HAP-1 (cell line): Measurements from ENCODE around the gene ABRAXAS1.

Experiments
- DNase-seq, 2 experiments: peaks; one replicate each; pipeline ENCODE4 v3.0.0-alpha.2; 2016 to 2020; ENCODE audit warnings: low spot score in 2 of 2
- H3K27me3 ChIP-seq: fragments of 250-450 bp; sonication (Bioruptor Pico); 2 replicates; pipeline ENCODE4 v1.5.1; 2020; ENCODE audit warnings: low read depth, mild to moderate bottlenecking, moderate library complexity
- H3K36me3 ChIP-seq: fragments of 250-450 bp; sonication (Bioruptor Pico); replicated peaks from 2 replicates; pipeline ENCODE4 v1.5.1; 2020; ENCODE audit warnings: mild to moderate bottlenecking
- H3K4me1 ChIP-seq: fragments of 250-450 bp; sonication (Bioruptor Pico); 2 replicates; pipeline ENCODE4 v1.5.1; 2020; ENCODE audit warnings: mild to moderate bottlenecking
- H3K4me3 ChIP-seq: fragments of 250-450 bp; sonication (Bioruptor Pico); 2 replicates; pipeline ENCODE4 v1.5.1; 2020; ENCODE audit warnings: mild to moderate bottlenecking, moderate library complexity
- H3K9me3 ChIP-seq: fragments of 250-450 bp; sonication (Bioruptor Pico); 2 replicates; pipeline ENCODE4 v1.5.1; 2020; ENCODE audit warnings: mild to moderate bottlenecking, moderate library complexity
- in situ Hi-C: fragments of 300-500 bp; cut with MboI; formaldehyde crosslinking; loops from 3 replicates; pipeline ENCODE4 v1.14.3; 2020; ENCODE audit warnings: low sequenced_read_pairs, inconsistent platforms, mixed read lengths

The ABRAXAS1 gene

DNA sequence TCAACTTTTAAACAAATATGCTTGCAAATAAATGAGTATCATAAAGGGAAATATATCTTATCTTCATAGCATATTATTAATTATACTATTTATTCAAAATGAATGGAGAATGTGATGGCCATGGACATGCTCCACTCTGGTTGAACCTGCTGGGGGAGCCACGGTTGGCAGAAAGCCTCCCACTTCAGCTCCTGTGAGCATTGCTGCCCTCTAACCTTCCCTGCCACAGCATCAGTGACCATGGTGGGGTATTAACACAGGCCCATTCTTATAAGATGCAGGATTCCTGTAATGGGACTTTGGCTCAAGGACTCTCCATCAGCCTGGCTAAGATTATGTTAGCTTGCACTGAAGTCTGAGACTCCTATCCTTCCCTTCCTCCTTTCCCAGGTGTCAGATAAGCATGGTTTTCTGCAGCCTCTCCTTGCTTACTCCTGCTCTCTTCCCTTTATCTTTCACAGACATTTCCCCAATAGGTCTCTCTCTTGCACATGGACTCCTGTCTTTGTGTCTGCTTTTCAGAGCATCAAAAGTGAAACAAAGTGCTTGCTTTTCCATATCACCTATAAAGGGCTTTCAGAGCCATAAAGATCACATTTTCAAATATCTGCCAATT is 4.9 kb upstream of the ABRAXAS1 start:
- Histone ChIP-seq H3K27me3 (no peaks in the 10 kb centered on the region), H3K36me3 (no peaks in the 10 kb centered on the region), H3K4me3 (no peak overlapping the region), H3K4me1 (peaks cover 29% of the 10 kb centered on the region), H3K9me3 (no peaks in the 10 kb centered on the region)
- no peak for DNase-seq
- in situ Hi-C loops = no loop called here

DNA sequence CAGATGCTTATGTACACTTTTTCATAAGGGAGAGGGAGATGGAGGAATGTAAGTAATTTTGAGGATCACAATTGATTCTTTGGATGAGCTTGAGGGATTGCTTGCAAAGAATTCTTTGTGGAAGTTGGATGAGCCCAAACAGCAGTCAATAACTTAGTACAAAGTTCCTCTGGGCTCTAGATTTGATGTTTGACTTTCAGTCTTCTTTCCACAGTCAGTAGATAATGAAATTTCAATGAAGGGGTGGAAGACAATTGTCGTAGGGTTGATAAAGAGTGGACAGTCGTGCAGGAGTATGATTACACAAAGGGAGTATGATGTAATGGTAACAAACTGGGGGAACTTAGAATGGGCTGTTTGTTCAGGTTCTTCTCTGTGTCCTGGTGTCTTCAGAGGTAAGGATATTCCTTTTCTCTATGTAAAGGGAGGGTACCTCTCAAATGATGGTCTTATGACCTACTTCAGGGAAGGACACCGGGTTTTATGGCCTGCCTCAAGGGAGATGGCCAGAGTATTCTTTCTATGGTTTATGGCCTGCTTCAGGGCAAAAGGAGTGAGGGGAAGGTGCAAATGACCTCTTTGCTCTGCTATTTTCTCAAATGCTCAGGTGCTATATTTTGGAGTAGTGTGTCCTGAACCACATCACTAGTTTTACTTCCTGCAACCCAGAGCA is 1.7 kb upstream of the ABRAXAS1 start:
- H3K27me3 ChIP-seq = no peaks in the 10 kb centered on the region
- H3K9me3 ChIP-seq = no peaks in the 10 kb centered on the region
- no peak for DNase-seq
- H3K36me3 ChIP-seq = no peaks in the 10 kb centered on the region
- H3K4me3 ChIP-seq = no peak overlapping the region
- in situ Hi-C loops = no loop called here
- peaks cover 37% of the 10 kb centered on the region for H3K4me1 ChIP-seq

DNA sequence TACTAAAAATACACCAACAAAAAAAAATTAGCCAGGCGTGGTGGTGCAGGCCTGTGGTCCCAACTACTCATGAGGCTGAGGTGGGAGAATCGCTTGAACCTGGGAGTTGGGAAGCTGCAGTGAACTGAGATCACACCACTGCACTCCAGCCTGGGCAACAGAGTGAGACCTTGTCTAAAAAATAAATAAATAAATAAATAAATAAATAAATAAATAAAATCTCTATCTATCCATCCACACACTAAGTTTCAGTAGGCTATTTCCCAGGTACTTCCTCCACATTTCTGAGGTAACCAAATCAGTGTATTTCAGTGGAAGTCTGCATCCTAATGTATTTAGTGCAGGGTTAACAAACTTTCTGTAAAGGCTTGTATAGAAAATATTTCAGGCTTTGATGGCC is 10.9 kb downstream of the ABRAXAS1 start:
- Histone ChIP-seq H3K36me3 (peaks cover 3% of the 10 kb centered on the region), H3K9me3 (no peaks in the 10 kb centered on the region), H3K4me3 (no peak overlapping the region), H3K27me3 (no peaks in the 10 kb centered on the region), H3K4me1 (no peaks in the 10 kb centered on the region)
- in situ Hi-C loops = no loop called here
- no peak for DNase-seq

DNA sequence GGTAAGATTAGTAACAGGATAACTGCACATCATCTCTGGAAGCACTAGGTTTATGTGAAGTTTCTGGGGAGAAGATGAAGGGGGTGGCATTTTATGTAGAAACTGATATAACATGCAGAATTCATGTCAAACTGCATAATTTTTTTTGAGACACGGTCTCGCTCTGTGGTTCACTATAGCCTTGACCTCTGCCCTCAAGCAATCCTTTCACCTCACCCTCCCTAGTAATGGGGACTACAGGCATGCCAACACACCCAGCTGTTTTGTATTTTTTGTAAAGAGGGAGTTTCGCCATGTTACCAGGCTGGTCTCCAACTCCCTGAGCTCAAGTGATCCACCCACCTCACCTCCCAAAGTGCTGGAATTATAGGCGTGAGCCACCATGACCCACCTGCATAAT is 11.5 kb downstream of the ABRAXAS1 start:
- Histone ChIP-seq H3K9me3 (no peaks in the 10 kb centered on the region), H3K27me3 (no peaks in the 10 kb centered on the region), H3K36me3 (peaks cover 8% of the 10 kb centered on the region), H3K4me3 (no peak overlapping the region), H3K4me1 (no peaks in the 10 kb centered on the region)
- in situ Hi-C loops = no loop called here
- DNase-seq = no peak

DNA sequence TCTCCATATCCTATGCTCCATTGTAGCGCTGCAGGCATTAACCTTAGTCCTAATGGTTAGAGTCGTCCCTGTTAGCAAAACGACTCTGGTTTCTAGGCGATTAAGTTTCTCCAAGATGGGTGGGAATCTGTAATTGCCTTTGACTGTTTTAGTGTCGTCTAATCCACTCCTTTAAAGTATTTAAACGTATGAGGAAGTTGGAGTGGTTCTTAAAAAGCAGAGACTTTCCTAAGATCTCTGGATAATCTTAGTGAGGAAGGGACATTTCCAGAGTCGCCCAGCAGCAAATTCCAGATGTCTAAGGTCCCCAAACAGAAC is 28.8 kb downstream of the ABRAXAS1 start:
- Histone ChIP-seq H3K36me3 (peaks cover 43% of the 10 kb centered on the region), H3K4me1 (peaks cover 6% of the 10 kb centered on the region), H3K9me3 (no peaks in the 10 kb centered on the region), H3K27me3 (no peaks in the 10 kb centered on the region), H3K4me3 (peak overlapping the region; percentile 76)
- DNase-seq = no peak
- in situ Hi-C loops = no loop called here

DNA sequence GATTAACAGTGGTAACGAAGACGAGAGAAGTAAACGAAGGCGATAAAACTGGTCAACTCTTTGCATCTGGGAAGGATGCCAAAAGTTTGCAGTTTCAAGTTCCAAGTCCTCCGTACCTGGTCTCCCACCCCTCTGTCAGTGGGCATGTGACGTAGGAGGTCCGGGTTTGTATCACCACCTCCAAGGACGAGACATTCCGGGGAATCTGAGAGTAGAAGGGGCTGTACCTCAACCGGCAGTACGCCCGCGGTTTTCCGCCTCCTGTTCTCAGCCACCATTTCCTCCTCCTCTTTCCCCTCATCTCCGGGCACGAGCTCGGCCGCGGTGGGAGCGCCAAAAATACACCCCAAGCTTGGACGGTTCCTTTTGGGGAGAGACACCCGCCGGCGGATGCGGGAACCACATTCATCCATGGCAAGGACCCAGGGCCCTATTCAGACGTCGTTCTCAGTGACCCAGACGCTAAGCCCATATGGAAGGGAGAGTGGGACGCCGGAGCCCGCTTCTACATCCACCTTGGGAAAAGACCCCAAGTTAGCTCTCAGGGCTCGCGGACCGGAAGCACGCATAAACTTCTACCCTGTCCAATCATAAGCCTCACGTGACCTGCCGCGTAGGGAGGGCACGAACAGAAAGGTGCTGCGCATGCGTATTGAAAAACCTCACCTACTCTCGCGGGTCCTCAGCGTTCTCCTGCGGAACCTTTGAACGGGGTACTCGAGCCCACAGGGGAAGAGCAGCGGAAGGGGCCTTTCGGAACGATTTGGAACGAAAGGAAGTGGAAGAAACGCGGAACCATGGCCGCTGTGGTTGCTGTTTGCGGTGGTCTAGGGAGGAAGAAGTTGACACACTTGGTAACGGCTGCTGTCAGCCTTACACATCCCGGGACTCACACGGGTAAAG is 29.4 kb downstream of the ABRAXAS1 start, which contains the start of the genes HELQ and MRPS18C:
Gene HELQ (minus strand): TSS at position 543 of the 903 bp plus-strand sequence. CDS start 130 bp downstream, at position 413.
Gene MRPS18C (plus strand): TSS at position 778 of the 903 bp plus-strand sequence. CDS start 20 bp downstream, at position 798.
- peak; percentile 98 to 100 for DNase-seq
- peaks cover 37% of the 10 kb centered on the region for H3K36me3 ChIP-seq
- H3K4me1 ChIP-seq = peaks cover 6% of the 10 kb centered on the region
- in situ Hi-C loops = no loop called here
- H3K4me3 ChIP-seq = peak within 1 kb of the TSS; percentile 76
- no peaks in the 10 kb centered on the region for H3K27me3 ChIP-seq
- H3K9me3 ChIP-seq = no peaks in the 10 kb centered on the region

DNA sequence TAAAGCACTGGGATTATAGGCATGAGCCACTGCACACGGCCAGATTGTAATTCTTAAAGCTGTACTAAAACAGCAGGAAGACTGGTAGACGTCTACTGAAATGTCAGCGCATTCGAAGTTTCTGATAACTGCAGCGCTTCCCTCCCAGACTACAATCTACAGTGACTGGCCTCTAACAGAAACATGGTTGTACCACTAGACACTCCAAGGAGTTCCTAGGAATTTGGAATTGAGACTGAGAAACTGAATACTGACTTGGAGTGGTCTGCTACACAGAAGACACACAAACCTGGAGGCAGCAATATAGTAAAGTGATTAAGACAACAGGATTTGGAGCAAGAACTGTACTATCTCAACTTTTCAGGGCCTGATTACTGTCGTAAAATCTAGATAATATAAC is 30.2 kb downstream of the ABRAXAS1 start:
- in situ Hi-C loops = no loop called here
- Histone ChIP-seq H3K4me3 (peak overlapping the region; percentile 76), H3K27me3 (no peaks in the 10 kb centered on the region), H3K36me3 (peaks cover 32% of the 10 kb centered on the region), H3K4me1 (peaks cover 6% of the 10 kb centered on the region), H3K9me3 (no peaks in the 10 kb centered on the region)
- DNase-seq = no peak

DNA sequence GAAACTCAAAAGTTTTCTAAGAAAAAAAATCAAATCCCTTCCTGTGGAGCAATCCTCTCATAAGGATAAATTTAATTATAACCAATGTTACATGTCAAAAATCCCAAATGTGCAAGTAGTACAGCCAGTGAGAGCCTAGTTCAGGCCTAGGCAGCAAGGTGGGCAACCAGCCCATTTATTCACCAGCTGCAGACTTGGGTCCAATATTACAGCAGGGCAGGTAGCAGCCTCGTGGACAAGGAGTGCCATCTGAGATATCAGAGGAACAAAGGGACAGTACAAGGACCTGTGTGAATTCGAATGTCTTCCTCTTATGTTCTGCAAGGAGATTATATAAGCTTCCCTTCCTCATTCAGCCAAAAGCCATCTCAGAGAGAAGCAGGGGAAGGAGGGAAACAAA is 35.9 kb downstream of the ABRAXAS1 start:
- H3K36me3 ChIP-seq = peaks cover 21% of the 10 kb centered on the region
- H3K4me1 ChIP-seq = no peaks in the 10 kb centered on the region
- in situ Hi-C loops = no loop called here
- H3K4me3 ChIP-seq = no peak overlapping the region
- no peaks in the 10 kb centered on the region for H3K9me3 ChIP-seq
- DNase-seq = no peak
- H3K27me3 ChIP-seq = no peaks in the 10 kb centered on the region

DNA sequence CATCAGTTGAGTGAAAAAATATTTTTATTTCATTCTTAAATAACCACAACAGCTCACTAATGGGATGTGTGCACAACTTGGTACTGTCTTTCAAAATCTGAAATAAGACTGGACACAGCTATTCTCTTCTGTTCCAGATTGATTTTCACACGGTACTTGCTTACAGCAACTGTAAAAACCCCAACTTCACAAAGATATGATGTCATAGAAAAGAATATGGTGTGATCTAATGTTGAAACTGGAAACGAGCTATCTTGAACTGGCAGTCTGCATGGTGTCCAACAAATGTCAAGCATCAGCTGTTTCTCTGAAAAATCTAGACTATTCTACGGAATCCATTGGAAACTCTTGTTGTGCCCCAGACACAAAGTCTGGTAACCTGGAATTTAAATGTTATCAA is 44.0 kb downstream of the ABRAXAS1 start:
- no peaks in the 10 kb centered on the region for H3K9me3 ChIP-seq
- in situ Hi-C loops = no loop called here
- H3K27me3 ChIP-seq = no peaks in the 10 kb centered on the region
- DNase-seq = no peak
- no peak overlapping the region for H3K4me3 ChIP-seq
- peaks cover 36% of the 10 kb centered on the region for H3K36me3 ChIP-seq
- no peaks in the 10 kb centered on the region for H3K4me1 ChIP-seq

DNA sequence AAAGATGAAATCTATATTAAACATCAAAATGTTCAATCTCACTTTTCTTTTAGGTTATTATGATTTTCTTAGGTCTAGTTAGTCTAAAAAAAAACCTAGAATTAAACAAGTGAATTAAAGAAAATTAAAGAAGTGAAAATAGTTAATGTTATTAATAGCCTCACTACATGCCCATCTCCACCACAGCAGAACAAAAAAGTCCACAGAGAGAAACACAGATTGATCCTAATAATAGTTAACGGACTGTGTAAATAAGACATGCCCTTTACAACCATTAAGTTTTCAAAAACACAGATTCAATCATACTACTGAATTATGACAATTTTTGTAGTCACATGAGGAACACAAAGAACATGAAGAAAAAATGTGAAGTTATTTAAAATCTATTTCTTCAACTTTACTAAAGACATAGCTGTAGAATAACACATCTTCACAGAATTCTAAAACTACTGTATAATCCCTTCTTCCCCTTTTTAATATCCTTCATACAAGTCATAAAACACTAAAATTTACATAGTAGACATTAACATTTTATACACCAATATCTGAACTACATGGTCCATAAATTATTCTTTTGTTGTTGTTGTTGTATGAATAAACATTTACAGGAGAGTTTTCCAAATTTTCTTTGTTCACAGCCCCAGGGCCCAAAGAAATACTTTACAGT is 44.6 kb downstream of the ABRAXAS1 start:
- Histone ChIP-seq H3K4me3 (no peak overlapping the region), H3K9me3 (no peaks in the 10 kb centered on the region), H3K27me3 (no peaks in the 10 kb centered on the region), H3K4me1 (no peaks in the 10 kb centered on the region), H3K36me3 (peaks cover 36% of the 10 kb centered on the region)
- no peak for DNase-seq
- in situ Hi-C loops = no loop called here

DNA sequence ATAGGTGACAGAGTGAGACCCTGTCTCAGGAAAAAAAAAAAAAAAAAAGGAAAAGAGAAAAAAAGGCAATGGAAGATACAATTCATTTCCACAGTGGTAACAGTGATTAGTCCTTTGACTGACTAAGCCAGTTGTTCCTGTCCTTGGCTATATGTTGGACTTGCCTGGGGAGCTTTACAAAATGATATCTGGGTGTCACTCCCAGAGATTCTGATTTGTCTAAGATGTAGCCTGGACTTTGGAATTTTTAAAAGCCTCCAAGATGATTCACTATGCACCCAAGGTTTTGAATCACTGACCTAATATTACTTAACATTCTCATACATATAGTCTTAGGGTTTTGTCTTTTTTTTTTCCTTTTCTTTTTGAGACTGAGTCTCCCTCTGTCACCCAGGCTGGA is 46.2 kb downstream of the ABRAXAS1 start:
- no peak overlapping the region for H3K4me3 ChIP-seq
- in situ Hi-C loops = no loop called here
- no peak for DNase-seq
- no peaks in the 10 kb centered on the region for H3K4me1 ChIP-seq
- H3K27me3 ChIP-seq = no peaks in the 10 kb centered on the region
- H3K9me3 ChIP-seq = no peaks in the 10 kb centered on the region
- peaks cover 27% of the 10 kb centered on the region for H3K36me3 ChIP-seq

DNA sequence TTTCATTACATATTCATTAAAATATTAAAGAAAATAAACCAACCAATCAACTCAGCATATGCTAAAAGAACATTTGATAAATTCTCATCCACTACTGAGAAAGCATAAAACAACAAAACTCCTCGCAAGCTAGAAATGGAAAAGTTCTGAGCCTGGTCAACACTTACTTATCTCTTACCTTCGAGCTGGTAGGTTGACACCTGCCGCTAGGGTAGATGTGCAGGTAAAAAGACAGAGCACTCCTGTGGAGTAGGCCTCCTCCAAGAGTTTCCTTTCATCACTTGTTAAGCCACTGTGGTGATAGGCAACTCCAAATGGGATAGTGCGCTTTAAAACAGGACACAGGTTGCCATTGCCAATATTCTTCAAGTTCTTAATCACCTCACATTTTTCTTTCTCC is 48.2 kb downstream of the ABRAXAS1 start:
- in situ Hi-C loops = no loop called here
- Histone ChIP-seq H3K36me3 (peaks cover 17% of the 10 kb centered on the region), H3K27me3 (no peaks in the 10 kb centered on the region), H3K4me1 (no peaks in the 10 kb centered on the region), H3K9me3 (no peaks in the 10 kb centered on the region), H3K4me3 (no peak overlapping the region)
- DNase-seq = no peak

DNA sequence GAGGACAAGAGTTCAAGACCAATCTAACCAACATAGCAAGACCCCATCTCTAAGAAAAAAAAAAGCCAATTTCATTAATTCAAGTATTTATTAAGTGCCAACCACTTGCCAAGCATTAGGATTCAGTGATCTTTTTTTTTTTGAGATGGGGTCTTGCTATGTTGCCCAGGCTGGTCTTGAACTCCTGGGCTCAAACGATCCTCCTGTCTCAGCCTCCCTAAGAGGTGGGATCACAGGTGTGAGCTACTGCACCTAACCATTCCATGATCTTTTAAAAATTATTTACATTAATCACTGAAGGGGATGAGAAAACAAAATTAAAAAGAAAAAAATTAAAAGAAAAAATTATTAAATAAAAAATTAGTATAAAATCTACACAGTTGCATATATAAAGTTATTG is 53.7 kb downstream of the ABRAXAS1 start:
- no peaks in the 10 kb centered on the region for H3K27me3 ChIP-seq
- no peak overlapping the region for H3K4me3 ChIP-seq
- in situ Hi-C loops = no loop called here
- no peaks in the 10 kb centered on the region for H3K9me3 ChIP-seq
- no peaks in the 10 kb centered on the region; the same call in 1 of the 2 replicates for H3K4me1 ChIP-seq
- DNase-seq = no peak
- peaks cover under 1% of the 10 kb centered on the region for H3K36me3 ChIP-seq
